Measurements from ENCODE around the gene DCST1.

DCST1 gene

DNA sequence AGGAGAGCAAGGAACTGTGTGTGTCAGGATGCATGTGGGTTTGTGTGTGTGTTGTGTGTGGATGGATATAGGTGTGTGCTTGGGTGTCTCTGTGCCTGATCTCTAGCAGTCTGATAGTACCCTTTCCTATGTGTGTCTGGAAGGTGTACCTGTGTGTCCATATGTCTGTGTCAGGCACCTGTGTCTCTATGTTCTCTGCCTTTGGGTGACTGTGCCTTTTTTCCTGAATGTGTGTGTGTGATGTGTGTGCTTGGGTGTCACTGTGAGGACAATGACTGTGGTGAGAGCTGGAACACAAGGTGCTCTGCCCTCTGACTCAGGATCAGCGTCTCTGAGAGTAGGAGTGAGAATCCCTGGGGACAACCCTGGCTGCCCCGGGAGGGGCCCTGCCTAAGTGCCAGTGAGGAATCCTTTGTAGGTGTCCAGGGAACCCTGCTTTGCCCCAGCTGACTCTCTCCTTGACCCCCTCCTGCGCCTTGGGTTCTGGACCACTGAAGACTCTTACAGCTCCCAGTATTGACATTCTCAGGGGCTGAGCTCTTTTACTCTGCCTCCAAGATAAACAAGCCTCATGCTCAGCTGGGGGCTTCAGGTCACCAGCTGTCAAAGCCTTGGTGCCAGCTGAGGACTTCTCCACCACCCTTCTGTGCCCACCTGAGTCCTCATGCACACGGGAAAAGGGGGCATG is 44.3 kb downstream of the DCST1 start:
- no peak for DNase-seq

DNA sequence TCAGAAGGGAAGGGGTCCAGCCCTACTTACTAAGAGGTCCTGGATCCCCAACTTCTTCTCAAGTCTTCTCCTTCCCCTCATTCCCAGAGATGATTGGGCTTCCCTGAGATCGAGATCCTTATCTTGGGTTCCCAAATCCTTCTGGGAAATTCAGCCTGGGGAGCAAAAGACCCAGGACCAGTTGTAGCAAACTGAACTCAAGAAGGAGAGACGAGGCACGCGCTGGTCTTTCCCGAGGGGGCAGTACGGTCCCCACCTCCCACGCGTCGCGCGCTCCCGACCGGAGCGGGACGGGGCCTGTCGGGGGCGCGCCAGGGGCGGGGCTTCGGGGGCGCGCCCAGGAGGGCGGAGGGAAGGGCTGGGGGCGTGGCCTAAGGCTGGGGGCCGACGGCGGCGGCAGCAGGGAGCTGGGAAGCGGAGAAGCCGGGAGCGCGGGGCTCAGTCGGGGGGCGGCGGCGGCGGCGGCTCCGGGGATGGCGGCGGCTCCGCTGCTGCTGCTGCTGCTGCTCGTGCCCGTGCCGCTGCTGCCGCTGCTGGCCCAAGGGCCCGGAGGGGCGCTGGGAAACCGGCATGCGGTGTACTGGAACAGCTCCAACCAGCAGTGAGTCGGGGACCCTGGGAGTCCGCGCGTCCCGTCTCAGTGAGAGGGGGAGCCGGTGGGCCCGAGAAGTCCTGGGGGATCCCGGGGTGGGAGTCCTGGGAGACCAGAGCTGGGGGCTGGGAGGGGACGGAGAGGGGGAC is 45.0 kb downstream of the DCST1 start, which contains the start of gene EFNA3:
Gene EFNA3 (plus strand): TSS at position 369 of the 741 bp plus-strand sequence. CDS start 105 bp downstream, at position 474.
- DNase-seq: peak; percentile 74

DNA sequence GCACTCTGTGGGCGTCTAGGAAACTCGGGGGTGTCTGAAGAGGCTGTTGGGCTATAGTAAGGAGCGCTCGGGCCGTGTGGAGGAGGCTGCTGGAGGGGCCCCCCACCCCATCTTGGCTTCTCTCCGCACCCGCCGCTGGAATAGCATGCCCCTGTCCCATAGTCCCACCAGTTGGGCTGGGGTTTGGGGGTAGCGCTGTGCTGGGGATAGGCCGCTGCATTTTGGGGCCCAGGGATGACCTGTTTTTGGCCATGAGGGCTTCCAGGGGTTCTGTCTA is 45.5 kb downstream of the DCST1 start:
- no peak for DNase-seq

DNA sequence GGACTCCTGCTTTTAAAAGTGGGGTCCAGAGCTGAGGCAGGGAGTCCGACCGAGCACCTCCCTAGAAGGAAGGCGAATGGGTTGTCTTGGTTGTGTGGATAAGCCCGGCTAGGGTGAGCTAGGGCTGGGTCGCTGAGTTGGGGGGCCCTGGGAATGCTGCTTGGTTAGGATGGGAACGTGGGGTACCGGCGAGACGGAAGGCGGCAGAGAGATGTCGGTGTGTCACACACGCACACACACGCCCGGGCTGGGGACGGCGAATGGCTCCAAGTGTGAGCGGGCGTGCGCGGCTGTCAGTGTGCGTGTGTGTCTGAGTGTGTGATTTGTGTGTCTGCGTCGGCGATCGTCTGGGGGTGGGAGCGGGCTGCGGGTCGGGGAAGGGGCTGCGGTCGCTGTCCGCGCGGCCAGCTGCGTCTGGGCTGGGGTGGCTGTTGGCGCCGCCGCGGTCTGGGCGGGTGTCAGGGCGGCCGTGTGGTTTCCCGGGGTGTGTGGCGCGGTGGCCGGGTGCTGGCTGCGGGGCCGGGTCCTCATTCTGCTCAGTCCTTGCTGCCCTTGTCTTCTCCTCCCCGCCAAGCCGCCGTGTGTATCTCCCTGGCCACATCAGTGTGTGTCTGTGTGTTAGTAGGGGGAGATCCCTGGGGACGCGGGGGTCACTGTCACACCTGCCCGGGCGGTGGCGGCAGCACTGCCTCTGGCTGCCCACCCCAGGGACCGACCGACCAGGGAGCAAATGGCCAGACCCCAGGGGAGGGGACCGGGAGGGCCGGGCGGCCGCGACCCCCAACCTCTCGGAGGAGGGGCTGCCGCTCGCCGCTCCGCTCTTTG is 46.1 kb downstream of the DCST1 start:
- DNase-seq: peak; percentile 54

DNA sequence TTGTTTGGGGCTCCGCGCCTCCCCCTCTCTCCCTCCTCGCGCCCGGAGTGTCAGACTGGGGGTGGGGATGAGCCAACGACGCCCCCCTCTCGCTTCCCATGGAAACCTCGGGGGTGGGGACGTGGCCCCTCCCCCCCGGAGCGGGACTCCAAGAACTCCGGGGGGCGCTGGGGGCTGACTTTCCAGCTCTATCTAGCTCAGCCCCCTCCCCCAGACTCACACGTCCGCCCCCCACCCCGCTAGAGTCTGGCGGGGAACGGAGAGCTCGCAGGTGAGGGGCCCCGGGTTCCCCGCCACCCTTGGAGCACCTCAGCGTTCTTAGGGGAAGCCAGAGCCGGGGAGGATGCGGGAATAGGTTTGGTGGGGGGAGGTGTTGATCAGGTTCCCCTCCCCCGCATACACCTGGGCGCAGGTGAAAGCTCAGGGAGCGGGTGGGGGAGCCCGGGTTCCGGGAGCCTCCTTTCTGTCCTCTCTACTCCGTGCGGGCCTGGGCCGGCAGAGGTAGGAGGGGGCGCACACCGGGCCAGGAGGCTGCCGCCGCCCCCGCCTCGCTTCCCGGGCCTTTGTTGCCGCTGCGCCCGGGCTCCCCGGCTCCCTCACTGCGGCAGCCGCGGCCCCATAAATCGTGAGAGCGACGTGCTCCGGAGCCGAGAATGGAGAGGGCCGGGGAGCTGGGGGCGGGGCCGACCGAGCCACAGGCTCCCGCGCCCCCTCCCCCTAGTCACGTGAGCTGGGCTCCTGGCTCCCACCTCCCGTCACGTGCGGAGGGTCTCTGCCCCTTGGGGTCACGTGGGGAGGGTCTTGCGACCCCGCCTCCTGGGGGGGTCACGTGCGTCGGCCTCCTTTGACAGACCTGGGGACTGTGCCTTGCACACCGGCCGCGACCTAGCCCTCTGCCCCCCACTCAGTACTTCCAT is 46.9 kb downstream of the DCST1 start:
- DNase-seq: peak; percentile 60

DNA sequence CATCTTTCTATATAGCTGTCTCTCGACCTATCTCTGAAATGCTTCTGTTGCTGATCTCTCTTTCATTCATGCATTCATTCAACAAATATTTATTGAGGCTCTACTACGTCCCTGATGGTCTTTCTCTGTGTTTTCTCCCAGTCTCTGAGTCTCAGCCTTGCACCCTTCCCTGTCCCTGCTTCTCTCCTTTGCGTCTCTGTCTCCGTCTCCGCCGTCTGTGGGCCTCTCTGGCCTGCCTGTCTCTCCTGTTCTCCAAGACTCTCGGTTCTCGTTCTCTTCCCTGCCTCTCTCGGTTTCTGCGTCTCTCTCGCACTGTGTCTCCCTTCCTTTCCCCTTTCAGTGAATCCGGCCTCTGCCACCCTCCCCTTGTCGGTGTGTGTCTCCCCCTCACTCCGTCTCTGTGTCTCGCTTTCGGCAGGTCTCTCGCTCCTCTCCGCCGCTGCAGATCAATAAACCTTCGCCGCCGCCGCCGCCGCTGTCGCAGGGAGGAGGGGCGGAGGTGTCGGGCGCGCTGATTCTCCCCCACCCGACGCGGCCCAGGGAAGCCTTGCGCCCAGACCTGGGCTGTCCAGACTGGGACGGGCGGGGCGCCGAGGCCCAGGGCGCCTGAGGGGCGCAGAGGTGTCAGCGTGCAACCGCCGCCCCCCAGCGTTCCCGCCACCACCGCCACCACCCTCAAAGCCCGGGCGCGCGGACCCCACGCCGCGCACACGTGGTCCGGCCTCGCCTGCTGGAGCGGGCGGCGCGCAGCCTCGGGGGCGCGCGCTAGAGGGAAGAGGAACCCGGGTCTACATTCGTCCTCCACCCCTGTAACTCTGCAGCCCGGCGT is 48.1 kb downstream of the DCST1 start:
- DNase-seq: peak; percentile 58

DNA sequence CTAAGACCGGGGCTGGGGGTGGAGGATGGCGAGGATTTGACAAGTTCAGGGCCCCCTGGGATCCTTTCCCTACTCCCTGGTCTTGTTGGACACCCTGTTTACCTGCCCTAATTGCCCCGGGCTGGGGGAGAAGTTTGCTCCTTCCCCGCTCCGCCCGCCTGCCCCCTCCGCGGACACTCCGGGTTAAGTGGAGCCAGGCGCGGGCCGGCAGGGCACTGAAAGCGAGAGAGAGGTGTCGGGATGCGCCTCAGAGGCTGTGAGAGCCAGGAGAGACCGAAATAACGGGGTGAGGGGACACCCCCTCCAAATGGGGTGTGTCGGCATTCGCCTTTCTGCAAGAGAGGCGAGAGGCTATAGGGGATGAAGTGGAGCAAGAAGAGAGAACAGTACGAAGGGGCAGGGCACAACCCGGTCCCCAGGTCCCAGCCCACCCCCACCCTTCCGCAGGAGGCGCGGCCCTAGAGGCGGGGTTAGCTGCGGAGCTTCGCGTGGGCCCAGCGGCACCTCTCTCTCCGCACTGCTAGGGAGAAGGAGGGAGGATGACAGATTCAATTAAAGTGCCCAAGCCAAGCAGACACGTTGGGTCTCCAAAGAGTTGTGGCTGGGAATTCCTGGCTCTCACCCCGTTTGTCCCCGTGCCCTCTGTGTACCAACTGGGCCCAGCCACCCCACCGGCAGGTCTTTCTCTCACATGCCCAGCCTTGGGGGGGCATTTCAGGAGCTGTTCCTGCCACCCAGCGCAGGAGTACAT is 48.9 kb downstream of the DCST1 start:
- DNase-seq: peak; percentile 52

DNA sequence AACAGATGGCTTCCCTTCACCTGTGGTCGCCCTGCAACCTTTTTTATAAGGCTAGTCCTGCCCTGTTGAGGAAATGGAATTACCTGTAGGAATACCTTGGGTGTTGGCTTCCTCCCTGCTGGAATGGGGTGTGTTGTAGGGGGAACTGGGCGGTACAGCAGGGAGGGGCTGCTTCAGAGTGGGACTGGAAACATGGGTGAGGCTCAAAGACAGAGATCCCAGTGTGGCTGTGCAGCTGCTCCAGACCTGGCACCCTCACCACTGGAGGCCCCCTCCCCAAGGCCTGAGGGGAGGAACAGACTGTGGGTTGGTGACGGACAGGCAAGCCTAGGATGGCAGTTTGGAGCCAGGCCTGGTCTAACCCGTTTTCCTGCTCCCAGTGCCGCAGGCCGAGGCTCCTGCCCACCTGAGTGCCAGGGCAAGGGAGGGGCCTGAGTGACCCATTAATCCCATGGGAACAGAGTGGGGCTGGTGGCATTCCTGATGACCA is 49.5 kb downstream of the DCST1 start:
- DNase-seq: no peak

DNA sequence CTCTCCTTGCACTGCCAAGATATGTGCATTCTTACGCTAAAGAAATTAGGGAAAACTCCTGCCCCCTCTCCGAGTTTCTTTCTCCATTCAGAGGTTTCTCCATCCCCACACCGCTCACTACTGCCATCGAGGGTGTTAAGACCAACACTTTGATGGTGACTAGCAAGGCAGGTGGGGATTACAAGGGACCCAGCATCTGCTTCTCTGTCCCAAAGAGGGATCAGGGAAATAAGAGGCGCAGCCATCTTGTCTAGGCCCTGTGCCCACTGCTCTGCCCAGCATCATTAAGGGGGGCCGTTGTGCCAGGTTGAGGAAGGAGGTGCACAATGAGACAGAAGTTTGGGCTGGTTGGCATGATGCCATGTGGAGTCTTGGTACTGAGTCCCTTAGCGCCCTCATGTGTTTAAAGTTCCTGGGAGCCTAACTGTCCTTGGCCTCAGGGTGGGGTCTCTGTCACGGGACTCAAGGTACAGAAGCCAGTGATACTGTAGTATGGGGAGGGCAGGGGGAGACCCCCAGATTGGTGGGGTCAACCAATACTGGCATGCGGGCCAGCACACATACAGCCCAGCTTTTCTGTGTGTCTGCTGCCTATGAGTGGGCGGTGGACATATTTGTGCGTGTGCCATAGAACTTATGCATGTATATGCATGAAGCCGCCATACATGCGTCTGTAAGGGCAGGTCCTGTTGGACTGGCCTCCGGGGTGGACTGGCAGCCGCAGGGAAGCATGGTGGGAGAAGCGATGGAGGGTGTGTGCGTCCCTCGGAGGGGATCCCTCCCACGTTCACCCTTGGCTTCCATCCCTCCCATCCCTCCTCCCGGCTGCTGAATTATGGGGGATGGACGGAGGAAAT is 50.5 kb downstream of the DCST1 start:
- DNase-seq: peak; percentile 55

DNA sequence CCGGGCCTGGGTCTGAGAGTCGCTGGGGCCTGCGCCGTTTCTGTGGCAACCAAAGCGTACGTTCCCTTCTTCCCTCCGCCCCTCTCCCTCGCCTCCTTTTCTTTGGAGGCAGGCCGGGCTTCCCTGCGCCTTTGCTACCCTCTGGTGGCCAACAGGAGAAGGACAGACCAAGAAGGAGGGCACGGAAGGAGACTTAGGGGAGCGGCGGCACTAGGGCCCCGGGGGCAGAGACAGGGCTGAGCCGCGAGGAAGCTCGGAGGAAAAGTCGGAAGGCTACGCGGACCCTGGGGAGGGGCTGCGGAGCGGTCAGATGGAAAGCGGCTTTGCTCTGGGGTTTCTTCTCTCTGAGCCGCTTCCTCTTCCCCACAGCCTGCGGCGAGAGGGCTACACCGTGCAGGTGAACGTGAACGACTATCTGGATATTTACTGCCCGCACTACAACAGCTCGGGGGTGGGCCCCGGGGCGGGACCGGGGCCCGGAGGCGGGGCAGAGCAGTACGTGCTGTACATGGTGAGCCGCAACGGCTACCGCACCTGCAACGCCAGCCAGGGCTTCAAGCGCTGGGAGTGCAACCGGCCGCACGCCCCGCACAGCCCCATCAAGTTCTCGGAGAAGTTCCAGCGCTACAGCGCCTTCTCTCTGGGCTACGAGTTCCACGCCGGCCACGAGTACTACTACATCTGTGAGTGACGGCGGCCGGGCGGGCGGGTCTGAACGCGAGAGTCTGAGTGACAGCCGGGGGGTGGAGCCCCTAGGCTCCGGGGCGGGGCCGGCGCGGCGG is 51.3 kb downstream of the DCST1 start:
- peak; percentile 94 for DNase-seq

DNA sequence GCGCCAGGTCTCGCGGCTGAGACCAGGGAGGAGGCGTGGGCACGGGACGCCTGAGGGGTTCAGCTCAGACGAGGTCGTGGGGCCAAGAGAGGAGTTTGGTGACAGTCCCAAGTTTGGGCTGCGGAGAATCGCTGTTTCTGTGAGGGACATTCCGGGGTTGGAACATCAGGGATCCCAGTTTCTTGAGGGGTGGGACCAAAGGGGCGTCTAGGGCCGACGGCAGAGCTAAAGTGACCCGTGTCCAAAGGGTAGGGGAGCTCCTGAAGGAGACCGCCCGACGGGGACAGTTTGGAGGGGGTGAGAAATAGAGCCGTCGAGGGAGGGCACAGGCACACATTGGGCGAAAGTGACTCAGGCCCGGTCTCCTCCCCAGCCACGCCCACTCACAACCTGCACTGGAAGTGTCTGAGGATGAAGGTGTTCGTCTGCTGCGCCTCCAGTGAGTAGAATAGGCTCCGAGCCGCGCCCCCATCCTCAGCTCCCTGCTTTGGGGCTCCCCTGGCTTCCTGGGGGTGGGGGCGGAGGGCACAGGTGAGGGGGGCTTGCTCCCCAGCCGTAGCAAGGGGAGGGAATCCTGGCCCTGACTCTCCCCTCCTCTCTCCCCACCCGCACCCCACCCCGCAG is 52.0 kb downstream of the DCST1 start:
- peak; percentile 87 for DNase-seq

GRCh38 chr1:155086128-155086741 is 52.6 kb downstream of the DCST1 start:
- peak; percentile 81 for DNase-seq

GRCh38 chr1:155086856-155087535 is 53.4 kb downstream of the DCST1 start:
- DNase-seq: no peak

DNA sequence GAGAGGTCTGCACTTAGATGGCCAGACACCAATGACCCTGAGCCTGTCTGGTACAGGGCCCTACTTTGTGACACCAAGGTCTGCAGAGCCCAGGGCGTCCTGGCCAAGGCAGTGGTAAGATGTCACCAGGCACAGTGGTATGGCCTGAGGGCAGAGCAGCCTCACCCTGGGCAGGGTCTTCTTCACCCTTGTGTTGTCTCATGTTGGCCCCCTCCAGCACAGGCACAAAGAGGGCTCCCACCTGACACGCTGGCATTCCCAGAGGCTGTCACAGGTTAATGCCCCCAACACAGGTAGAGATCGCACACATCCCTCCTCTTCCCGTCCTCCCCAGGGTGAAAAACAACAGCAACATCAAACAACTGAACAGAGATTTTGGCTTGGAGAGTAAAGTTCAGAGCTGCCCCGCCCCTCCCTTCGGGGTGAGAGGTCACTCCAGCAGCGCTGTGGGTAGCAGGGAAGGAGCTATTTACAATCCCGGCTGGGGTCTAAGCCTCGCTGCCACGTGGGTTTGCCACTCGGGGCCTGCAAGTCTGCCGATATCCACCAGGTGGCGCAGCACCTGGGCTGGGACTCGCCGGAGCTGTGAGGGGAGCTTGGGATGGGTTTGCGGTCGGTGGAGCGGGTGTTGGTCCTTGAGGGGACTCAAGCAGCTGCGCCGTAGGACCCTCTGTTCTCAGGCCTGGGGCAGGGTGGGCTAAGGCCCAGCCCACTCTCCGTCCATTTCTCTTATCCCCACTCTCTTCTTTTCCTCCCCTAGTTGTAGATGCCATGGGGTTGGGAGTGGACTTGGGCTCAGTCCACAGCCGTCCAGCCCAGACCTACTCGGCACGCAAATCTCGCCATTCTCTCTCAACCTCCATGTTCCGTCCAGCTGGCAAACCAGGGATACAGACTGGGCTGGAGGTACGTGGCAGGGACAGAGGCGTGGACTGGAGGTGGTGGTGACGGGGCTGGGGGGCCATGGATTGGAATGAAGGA is 57.7 kb downstream of the DCST1 start:
- DNase-seq: peak; percentile 84

GRCh38 chr1:155092131-155092530 is 58.5 kb downstream of the DCST1 start:
- no peak for DNase-seq

DNA sequence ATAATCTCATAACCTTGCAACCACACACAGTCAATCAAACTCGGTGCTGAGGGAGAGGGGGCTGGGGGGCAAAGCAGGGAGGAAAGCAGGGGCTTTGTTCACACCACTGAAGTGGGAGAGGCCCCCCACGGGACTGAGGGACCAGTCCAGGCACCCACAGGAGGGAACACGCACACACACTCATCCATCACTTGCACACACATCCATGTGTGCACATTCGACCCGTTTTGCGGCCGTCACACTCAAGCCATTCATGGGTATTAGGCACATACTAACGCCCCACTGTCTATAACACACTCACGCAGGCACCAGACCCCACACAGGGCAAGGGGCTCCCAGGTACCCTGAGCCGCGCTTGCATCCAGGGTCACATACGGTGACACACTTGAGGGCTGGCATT is 59.0 kb downstream of the DCST1 start:
- no peak for DNase-seq

Data from CD4-positive, alpha-beta T cell treated with Interleukin-6 for 4 hours (primary cell).